Esophagus (tissue), 2 donors: ENCODE data around the gene SLC35E2B. TPM values are rescaled to one million over a fixed set of nuclear protein-coding genes. Genes with fewer than 3 reads are reported as not detected.
A peak's percentile ranks its signal among the peaks of the same experiment; 100 is the strongest.

Experiments used
- H3K27ac ChIP-seq, 2 donors: one replicate each; pipeline ENCODE4 v1.5.1; 2013; ENCODE audit warnings: low read depth in 2 of 2, mild to moderate bottlenecking in 2 of 2, inconsistent platforms in 1 of 2, low read length in 1 of 2, moderate library complexity in 1 of 2
- H3K27me3 ChIP-seq, 2 donors: one replicate each; pipeline ENCODE4 v1.6.1; 2013; ENCODE audit warnings: low read length in 2 of 2, control low read depth in 1 of 2, mild to moderate bottlenecking in 1 of 2; ENCODE audit not compliant: insufficient read depth in 2 of 2, control insufficient read depth in 1 of 2
- H3K36me3 ChIP-seq, 2 donors: one replicate each; pipeline ENCODE4 v1.6.1; 2013; ENCODE audit warnings: low read length in 1 of 2; ENCODE audit not compliant: control insufficient read depth in 2 of 2, insufficient read depth in 2 of 2
- H3K4me1 ChIP-seq, 2 donors: one replicate each; pipeline ENCODE4 v1.6.1; 2013; ENCODE audit warnings: low read length in 1 of 2; ENCODE audit not compliant: control insufficient read depth in 2 of 2, insufficient read depth in 2 of 2
- H3K4me3 ChIP-seq, 2 donors: one replicate each; pipeline ENCODE4 v1.5.1; 2013; ENCODE audit warnings: low read length in 2 of 2, mild to moderate bottlenecking in 2 of 2, low read depth in 1 of 2, moderate library complexity in 1 of 2
- H3K9me3 ChIP-seq, 2 donors: one replicate each; pipeline ENCODE4 v1.6.1; 2013; ENCODE audit warnings: mild to moderate bottlenecking in 2 of 2, low read depth in 1 of 2, low read length in 1 of 2, moderate library complexity in 1 of 2; ENCODE audit not compliant: control insufficient read depth in 2 of 2, insufficient read depth in 1 of 2
- WGBS, 2 donors: extraction: QIAGEN DNeasy Blood & Tissue Kit; methylation state at CpG; one replicate each; pipeline ENCODE4 v1.1.7; 2013; 5-methylcytosine and 5-hydroxymethylcytosine counted together
- polyA plus RNA-seq, 2 donors: library from polyadenylated mRNA; stranded (reverse); fragments of 200-250 nt; gene quantifications; one replicate each; pipeline ENCODE4 v1.2.3, GENCODE V29; 2013
- donor health status: healthy with polysubstance abuse.
- donor health status: Bipolar disorder and iron deficiency.

The SLC35E2B gene
- polyA plus RNA-seq, 2 donors = 12.0 to 17.9 TPM

- Histone ChIP-seq H3K27me3 (no peaks in the 10 kb centered on the region), H3K9me3 (no peaks in the 10 kb centered on the region), H3K4me3 (peak overlapping the region; percentile 84 to 98), H3K27ac (peak overlapping the region; percentile 99 to 100), H3K4me1 (peaks cover 11 to 18% of the 10 kb centered on the region in 2 donors), H3K36me3 (no peaks in the 10 kb centered on the region)
- WGBS, 2 donors = 4 to 6% methylated on average over 66 to 80 of the region's 80 CpGs
These were observed 76.4 kb downstream of the SLC35E2B start for GRCh38 chr1:1616045-1616790.

- peaks cover 11 to 18% of the 10 kb centered on the region in 2 donors for H3K4me1 ChIP-seq
- peak within 1 kb of the TSS; percentile 99 to 100 for H3K27ac ChIP-seq
- no peaks in the 10 kb centered on the region for H3K27me3 ChIP-seq
- H3K9me3 ChIP-seq = no peaks in the 10 kb centered on the region
- H3K36me3 ChIP-seq = no peaks in the 10 kb centered on the region
- H3K4me3 ChIP-seq = peak within 1 kb of the TSS; percentile 84 to 98
- WGBS, 2 donors = 0 to 1% methylated on average over 95 to 107 of the region's 107 CpGs
These were observed 77.1 kb downstream of the SLC35E2B start, which contains the start of gene MIB2 for GRCh38 chr1:1615256-1616044. TSS of gene MIB2 (plus strand) at chr1:1615500. CDS start at chr1:1623453, 7,953 bp downstream.

- 0% methylated on average over 23 of the region's 23 CpGs for WGBS, 2 donors
- Histone ChIP-seq H3K27ac (peak overlapping the region; percentile 68 to 99), H3K4me3 (peak overlapping the region; percentile 84 to 98), H3K9me3 (no peaks in the 10 kb centered on the region), H3K27me3 (no peaks in the 10 kb centered on the region), H3K4me1 (peaks cover 11 to 18% of the 10 kb centered on the region in 2 donors), H3K36me3 (no peaks in the 10 kb centered on the region)
These were observed 77.7 kb downstream of the SLC35E2B start for GRCh38 chr1:1614954-1615255.

GRCh38 chr1:1614204-1614953 is 78.2 kb downstream of the SLC35E2B start:
- Histone ChIP-seq H3K36me3 (no peaks in the 10 kb centered on the region), H3K4me3 (peak overlapping the region; percentile 84 to 98), H3K27me3 (no peaks in the 10 kb centered on the region), H3K27ac (peak overlapping the region; percentile 68 to 99), H3K4me1 (peaks cover 11 to 18% of the 10 kb centered on the region in 2 donors), H3K9me3 (no peaks in the 10 kb centered on the region)
- WGBS, 2 donors = 11 to 16% methylated on average over 30 of the region's 30 CpGs

GRCh38 chr1:1613509-1614082 is 79.0 kb downstream of the SLC35E2B start:
- 62 to 74% methylated on average over 11 of the region's 11 CpGs for WGBS, 2 donors
- H3K27ac ChIP-seq = no peak overlapping the region
- peaks cover 11 to 18% of the 10 kb centered on the region in 2 donors for H3K4me1 ChIP-seq
- H3K4me3 ChIP-seq = no peak overlapping the region
- no peaks in the 10 kb centered on the region for H3K9me3 ChIP-seq
- no peaks in the 10 kb centered on the region for H3K27me3 ChIP-seq
- H3K36me3 ChIP-seq = no peaks in the 10 kb centered on the region

GRCh38 chr1:1612104-1612400 is 80.5 kb downstream of the SLC35E2B start:
- Histone ChIP-seq H3K4me3 (no peak overlapping the region), H3K27me3 (no peaks in the 10 kb centered on the region), H3K36me3 (no peaks in the 10 kb centered on the region), H3K27ac (no peak overlapping the region), H3K9me3 (no peaks in the 10 kb centered on the region), H3K4me1 (peaks cover 11 to 15% of the 10 kb centered on the region in 2 donors)
- WGBS, 2 donors = 86 to 88% methylated on average over 3 of the region's 3 CpGs

- H3K4me1 ChIP-seq = peaks cover 6% of the 10 kb centered on the region in 2 donors
- H3K4me3 ChIP-seq = no peak overlapping the region
- H3K36me3 ChIP-seq = no peaks in the 10 kb centered on the region
- no peak overlapping the region for H3K27ac ChIP-seq
- 63 to 77% methylated on average over 9 of the region's 9 CpGs for WGBS, 2 donors
- no peaks in the 10 kb centered on the region for H3K27me3 ChIP-seq
- H3K9me3 ChIP-seq = no peaks in the 10 kb centered on the region
These were observed 81.8 kb downstream of the SLC35E2B start for GRCh38 chr1:1610796-1611195.

- WGBS, 2 donors = 66 to 69% methylated on average over 12 of the region's 12 CpGs
- no peaks in the 10 kb centered on the region for H3K27me3 ChIP-seq
- no peaks in the 10 kb centered on the region for H3K9me3 ChIP-seq
- no peak overlapping the region for H3K4me3 ChIP-seq
- no peaks in the 10 kb centered on the region for H3K36me3 ChIP-seq
- no peak overlapping the region for H3K27ac ChIP-seq
- H3K4me1 ChIP-seq = peaks cover 6% of the 10 kb centered on the region in 2 donors
These were observed 82.6 kb downstream of the SLC35E2B start for GRCh38 chr1:1609822-1610485.
